Neuron (in vitro differentiated cells): ENCODE results near the gene ZNF20.

ENCODE experiments used
- H2AFZ ChIP-seq: one replicate; pipeline ENCODE4 v1.6.1; 2013; ENCODE audit warnings: low read depth, mild to moderate bottlenecking, inconsistent platforms, low read length, moderate library complexity
- H3K27me3 ChIP-seq: one replicate; pipeline ENCODE4 v1.6.1; 2013; ENCODE audit warnings: low read length; ENCODE audit not compliant: insufficient read depth
- H3K36me3 ChIP-seq: one replicate; pipeline ENCODE4 v1.6.1; 2013; ENCODE audit warnings: low read length; ENCODE audit not compliant: insufficient read depth
- H3K4me1 ChIP-seq: one replicate; pipeline ENCODE4 v1.6.1; 2013; ENCODE audit warnings: low read length; ENCODE audit not compliant: insufficient read depth
- H3K4me3 ChIP-seq: 2 replicates; pipeline ENCODE4 v1.5.1; 2013; ENCODE audit warnings: mild to moderate bottlenecking, low read length, moderate library complexity
- H3K9me3 ChIP-seq: one replicate; pipeline ENCODE4 v1.6.1; 2013; ENCODE audit warnings: low read length

ZNF20 gene

GRCh38 chr19:12139885-12140544 is at the start of gene ZNF20:
ZNF20 (minus strand) TSS chr19:12140350; CDS start chr19:12140182, 168 bp downstream.
- Histone ChIP-seq H3K4me1 (peaks cover 18% of the 10 kb centered on the region), H3K27me3 (no peaks in the 10 kb centered on the region), H3K9me3 (peaks cover 30% of the 10 kb centered on the region), H2AFZ (no peak within 1 kb of the TSS), H3K4me3 (peak within 1 kb of the TSS; percentile 89), H3K36me3 (peaks cover 59% of the 10 kb centered on the region)

- no peaks in the 10 kb centered on the region for H3K4me1 ChIP-seq
- H3K9me3 ChIP-seq: peaks cover 77% of the 10 kb centered on the region
- H3K36me3 ChIP-seq: peaks cover 70% of the 10 kb centered on the region
- H2AFZ ChIP-seq: no peak overlapping the region
- H3K27me3 ChIP-seq: no peaks in the 10 kb centered on the region
- no peak overlapping the region for H3K4me3 ChIP-seq
Measured at GRCh38 chr19:12187625-12188024, 47.5 kb upstream of the ZNF20 start.

DNA sequence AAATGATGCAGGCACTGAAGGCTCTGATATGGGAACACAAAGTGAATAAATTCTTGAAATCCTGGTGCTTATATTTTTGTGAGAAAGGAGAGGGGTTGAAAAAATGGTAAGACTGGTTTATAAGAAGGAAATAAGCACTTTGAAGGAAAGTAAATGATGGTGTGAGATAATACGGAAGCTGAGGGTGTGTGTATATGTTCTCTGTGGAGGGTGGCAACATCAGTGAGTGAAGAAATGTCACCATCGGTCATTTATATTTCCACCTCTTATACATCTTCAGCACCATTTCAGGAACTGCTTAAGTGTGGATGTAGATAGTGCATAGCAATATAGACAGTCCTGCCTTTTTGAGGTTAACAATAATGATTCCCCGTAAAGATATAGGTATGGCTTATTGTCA is 40.2 kb upstream of the ZNF20 start:
- H3K36me3 ChIP-seq: peaks cover 22% of the 10 kb centered on the region
- H3K27me3 ChIP-seq: no peaks in the 10 kb centered on the region
- no peak overlapping the region for H2AFZ ChIP-seq
- no peaks in the 10 kb centered on the region for H3K4me1 ChIP-seq
- H3K4me3 ChIP-seq: no peak overlapping the region
- H3K9me3 ChIP-seq: peaks cover 49% of the 10 kb centered on the region

DNA sequence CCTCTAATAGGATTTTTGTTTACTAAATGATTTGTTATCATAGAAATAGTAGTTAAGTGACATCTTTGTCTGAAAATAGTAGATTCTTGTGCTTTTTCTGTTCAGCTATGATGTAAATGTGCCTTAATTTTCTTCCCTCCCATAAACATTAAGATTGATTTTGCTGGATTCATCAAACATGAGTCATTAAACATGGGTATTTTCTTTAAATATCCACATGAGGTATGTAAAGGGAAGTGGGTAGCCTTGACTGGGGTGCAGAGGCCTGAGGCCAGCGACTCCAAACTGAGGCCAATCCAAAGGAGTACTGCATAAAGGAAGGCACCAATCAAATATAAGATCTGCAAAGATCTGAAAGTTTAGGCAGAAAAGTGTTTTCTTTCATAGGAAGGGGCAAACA is 26.5 kb upstream of the ZNF20 start:
- peaks cover 14% of the 10 kb centered on the region for H3K9me3 ChIP-seq
- peaks cover 25% of the 10 kb centered on the region for H3K36me3 ChIP-seq
- H3K4me1 ChIP-seq: peaks cover 8% of the 10 kb centered on the region
- no peaks in the 10 kb centered on the region for H3K27me3 ChIP-seq
- H2AFZ ChIP-seq: no peak overlapping the region
- no peak overlapping the region for H3K4me3 ChIP-seq

GRCh38 chr19:12163826-12164225 is 23.7 kb upstream of the ZNF20 start:
- peak overlapping the region; percentile 78 for H3K4me3 ChIP-seq
- H3K36me3 ChIP-seq: peaks cover 9% of the 10 kb centered on the region
- H3K9me3 ChIP-seq: peaks cover 6% of the 10 kb centered on the region
- peak overlapping the region; percentile 28 for H2AFZ ChIP-seq
- H3K27me3 ChIP-seq: no peaks in the 10 kb centered on the region
- peaks cover 8% of the 10 kb centered on the region for H3K4me1 ChIP-seq

GRCh38 chr19:12162882-12163806 is 23.0 kb upstream of the ZNF20 start, which contains the start of gene ZNF136:
ZNF136 (plus strand) TSS chr19:12163096; CDS start chr19:12163204, 108 bp downstream.
- H3K9me3 ChIP-seq: peaks cover 3% of the 10 kb centered on the region
- H3K27me3 ChIP-seq: no peaks in the 10 kb centered on the region
- H3K36me3 ChIP-seq: peaks cover 7% of the 10 kb centered on the region
- H2AFZ ChIP-seq: peak within 1 kb of the TSS; percentile 28
- H3K4me3 ChIP-seq: peak within 1 kb of the TSS; percentile 78
- peaks cover 8% of the 10 kb centered on the region for H3K4me1 ChIP-seq

- peak overlapping the region; percentile 28 for H2AFZ ChIP-seq
- no peaks in the 10 kb centered on the region for H3K27me3 ChIP-seq
- peaks cover 7% of the 10 kb centered on the region for H3K36me3 ChIP-seq
- peaks cover 3% of the 10 kb centered on the region for H3K9me3 ChIP-seq
- H3K4me3 ChIP-seq: peak overlapping the region; percentile 78
- H3K4me1 ChIP-seq: peaks cover 8% of the 10 kb centered on the region
Measured at GRCh38 chr19:12162513-12162881, 22.3 kb upstream of the ZNF20 start.

GRCh38 chr19:12159773-12160414 is 19.7 kb upstream of the ZNF20 start:
- Histone ChIP-seq H3K9me3 (peaks cover 2% of the 10 kb centered on the region), H2AFZ (no peak overlapping the region), H3K4me3 (no peak overlapping the region), H3K4me1 (peaks cover 19% of the 10 kb centered on the region), H3K27me3 (no peaks in the 10 kb centered on the region), H3K36me3 (peaks cover 9% of the 10 kb centered on the region)

GRCh38 chr19:12156223-12157058 is 16.3 kb upstream of the ZNF20 start, which contains the start of gene ZNF625:
ZNF625 (minus strand) TSS chr19:12156734; CDS start chr19:12156558, 176 bp downstream.
- no peaks in the 10 kb centered on the region for H3K27me3 ChIP-seq
- H3K4me1 ChIP-seq: peaks cover 14% of the 10 kb centered on the region
- H3K36me3 ChIP-seq: peaks cover 37% of the 10 kb centered on the region
- peak within 1 kb of the TSS; percentile 72 for H3K4me3 ChIP-seq
- peak within 1 kb of the TSS; percentile 29 for H2AFZ ChIP-seq
- H3K9me3 ChIP-seq: peaks cover 32% of the 10 kb centered on the region

DNA sequence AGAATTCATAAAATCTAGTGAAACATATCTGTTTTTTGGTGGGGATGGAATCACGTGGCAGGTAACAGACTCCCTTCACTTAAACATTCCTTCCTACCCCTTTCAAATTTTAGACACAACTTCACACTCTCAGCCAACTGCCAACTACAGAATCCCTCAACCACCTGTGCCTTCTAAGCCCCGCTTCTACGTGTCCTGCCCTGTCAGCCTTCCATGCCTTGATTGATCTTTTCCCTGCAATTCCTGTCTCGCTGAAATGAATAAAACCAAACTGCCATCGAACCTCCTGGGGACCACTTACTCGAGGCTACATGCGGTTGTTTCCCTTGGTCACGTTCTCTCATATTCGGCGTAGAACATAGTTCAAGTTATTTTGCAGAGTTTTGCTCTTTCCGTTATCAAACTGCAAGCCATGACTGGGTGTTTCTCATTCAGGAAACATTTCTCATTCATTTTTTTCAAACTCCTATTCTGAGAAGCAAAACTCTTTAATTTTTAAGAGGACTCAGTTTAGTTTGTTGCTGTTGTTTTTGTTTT is 15.2 kb upstream of the ZNF20 start:
- no peak overlapping the region for H2AFZ ChIP-seq
- H3K9me3 ChIP-seq: peaks cover 41% of the 10 kb centered on the region
- H3K4me3 ChIP-seq: peak overlapping the region; percentile 72
- H3K4me1 ChIP-seq: peaks cover 14% of the 10 kb centered on the region
- H3K27me3 ChIP-seq: no peaks in the 10 kb centered on the region
- H3K36me3 ChIP-seq: peaks cover 45% of the 10 kb centered on the region

GRCh38 chr19:12145348-12145747 is 5.2 kb upstream of the ZNF20 start:
- no peak overlapping the region for H3K4me3 ChIP-seq

GRCh38 chr19:12141405-12141736 is 1.2 kb upstream of the ZNF20 start:
- Histone ChIP-seq H3K4me3 (no peak overlapping the region), H3K36me3 (peaks cover 62% of the 10 kb centered on the region), H2AFZ (no peak overlapping the region), H3K4me1 (peaks cover 18% of the 10 kb centered on the region), H3K9me3 (peaks cover 34% of the 10 kb centered on the region), H3K27me3 (no peaks in the 10 kb centered on the region)

More at GRCh38 chr19:12145348-12145747, 5.2 kb upstream of the ZNF20 start:
- H3K9me3 ChIP-seq: peaks cover 45% of the 10 kb centered on the region
- H3K36me3 ChIP-seq: peaks cover 70% of the 10 kb centered on the region
- no peaks in the 10 kb centered on the region for H3K27me3 ChIP-seq
- H2AFZ ChIP-seq: no peak overlapping the region
- H3K4me1 ChIP-seq: peaks cover 7% of the 10 kb centered on the region
